NCI-H524 (cell line): Measurements from ENCODE around the gene CYP2R1.
A peak's percentile ranks its signal among the peaks of the same experiment; 100 is the strongest.
"Not testable (repeated sequence)": the region's sequence is repeated elsewhere in the genome, so short reads cannot be mapped to it uniquely, and the experiment has no call there.

Source experiments
- DNase-seq, 2 experiments: peaks; one replicate each; lab custom pipeline; 2025; lab: John Stamatoyannopoulos, UW

The CYP2R1 gene

GRCh38 chr11:14892577-14892976, 546 bp upstream of the CYP2R1 start:
- DNase-seq: no peak

GRCh38 chr11:14891143-14892035, 642 bp downstream of the CYP2R1 start:
- peak; percentile 74 to 89 for DNase-seq

- DNase-seq: no peak
These were observed 5.5 kb downstream of the CYP2R1 start for GRCh38 chr11:14886513-14886912.

GRCh38 chr11:14884667-14885273, 7.3 kb downstream of the CYP2R1 start:
- no peak for DNase-seq

GRCh38 chr11:14883683-14884082, 8.3 kb downstream of the CYP2R1 start:
- not testable (repeated sequence) for DNase-seq

- no peak for DNase-seq
These were observed 9.8 kb downstream of the CYP2R1 start for GRCh38 chr11:14882196-14882595.

GRCh38 chr11:14881576-14882193, 10.3 kb downstream of the CYP2R1 start:
- DNase-seq: no peak

- DNase-seq: no peak
These were observed 16.9 kb downstream of the CYP2R1 start for GRCh38 chr11:14875163-14875562.

GRCh38 chr11:14873632-14874031, 18.4 kb downstream of the CYP2R1 start:
- no peak for DNase-seq

- DNase-seq: no peak
These were observed 20.0 kb downstream of the CYP2R1 start for GRCh38 chr11:14872032-14872431.

GRCh38 chr11:14863775-14864174, 28.3 kb downstream of the CYP2R1 start:
- DNase-seq: not testable (repeated sequence)

- DNase-seq: no peak
These were observed 30.4 kb downstream of the CYP2R1 start for GRCh38 chr11:14861680-14862079.

- no peak for DNase-seq
These were observed 31.5 kb downstream of the CYP2R1 start for GRCh38 chr11:14860511-14860910.

GRCh38 chr11:14858404-14858803, 33.6 kb downstream of the CYP2R1 start:
- no peak for DNase-seq

- no peak for DNase-seq
These were observed 34.4 kb downstream of the CYP2R1 start for GRCh38 chr11:14857621-14858020.

- DNase-seq: no peak
These were observed 36.1 kb downstream of the CYP2R1 start for GRCh38 chr11:14855890-14856289.

GRCh38 chr11:14854057-14854456, 38.0 kb downstream of the CYP2R1 start:
- no peak for DNase-seq

- DNase-seq: no peak
These were observed 39.4 kb downstream of the CYP2R1 start for GRCh38 chr11:14852571-14853177.

- DNase-seq: no peak
These were observed 50.0 kb downstream of the CYP2R1 start for GRCh38 chr11:14842002-14842401.

GRCh38 chr11:14835496-14836492, 56.2 kb downstream of the CYP2R1 start:
- no peak for DNase-seq
